Adrenal gland (tissue), 5 donors: ENCODE results near the gene VSX1.

Source experiments
- POLR2A ChIP-seq, 2 donors: fragments of 450-650 bp; IDR thresholded peaks; one replicate each; pipeline ENCODE4 v1.6.1; 2017; ENCODE audit warnings: antibody characterized with exemption in 2 of 2, mild to moderate bottlenecking in 2 of 2, moderate library complexity in 1 of 2
- TF ChIP-seq, protein P1 (sequence below), 6 experiments: fragments of 450-650 bp in 4 of 6; fragments of 200-600 bp in 2 of 6; sonication (generic) in 1 of 6; IDR thresholded peaks; 1 replicate in 5 of 6; 2 replicates in 1 of 6; pipeline versions ENCODE4 v1.5.1 to v1.8.0; 2016 to 2021; ENCODE audit warnings: antibody characterized with exemption in 6 of 6, mild to moderate bottlenecking in 2 of 6, moderate library complexity in 1 of 6
- donor health status: DM: no; HTN: no; CAD: no.

DNA sequence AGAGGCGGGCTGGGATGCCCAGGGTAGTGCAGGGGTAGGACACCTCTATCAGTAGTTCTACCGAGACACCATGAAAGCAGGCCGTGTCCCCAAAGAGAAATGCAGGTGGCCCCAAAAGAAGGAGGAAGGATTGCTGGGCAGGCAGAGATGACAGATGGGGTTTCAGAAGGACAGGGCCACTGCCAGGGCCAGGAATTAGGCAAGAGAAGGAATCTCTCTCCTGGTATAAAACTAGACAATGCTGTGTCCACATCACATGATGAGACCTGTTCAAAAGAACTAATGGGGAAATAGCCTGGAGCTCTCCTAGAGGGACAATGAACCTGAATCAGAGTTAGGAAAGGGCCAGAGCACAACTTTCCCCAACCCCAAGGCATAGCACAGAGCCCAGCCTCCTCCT lies 21.6 kb upstream of the VSX1 start:
- TF ChIP-seq, protein P1, sequence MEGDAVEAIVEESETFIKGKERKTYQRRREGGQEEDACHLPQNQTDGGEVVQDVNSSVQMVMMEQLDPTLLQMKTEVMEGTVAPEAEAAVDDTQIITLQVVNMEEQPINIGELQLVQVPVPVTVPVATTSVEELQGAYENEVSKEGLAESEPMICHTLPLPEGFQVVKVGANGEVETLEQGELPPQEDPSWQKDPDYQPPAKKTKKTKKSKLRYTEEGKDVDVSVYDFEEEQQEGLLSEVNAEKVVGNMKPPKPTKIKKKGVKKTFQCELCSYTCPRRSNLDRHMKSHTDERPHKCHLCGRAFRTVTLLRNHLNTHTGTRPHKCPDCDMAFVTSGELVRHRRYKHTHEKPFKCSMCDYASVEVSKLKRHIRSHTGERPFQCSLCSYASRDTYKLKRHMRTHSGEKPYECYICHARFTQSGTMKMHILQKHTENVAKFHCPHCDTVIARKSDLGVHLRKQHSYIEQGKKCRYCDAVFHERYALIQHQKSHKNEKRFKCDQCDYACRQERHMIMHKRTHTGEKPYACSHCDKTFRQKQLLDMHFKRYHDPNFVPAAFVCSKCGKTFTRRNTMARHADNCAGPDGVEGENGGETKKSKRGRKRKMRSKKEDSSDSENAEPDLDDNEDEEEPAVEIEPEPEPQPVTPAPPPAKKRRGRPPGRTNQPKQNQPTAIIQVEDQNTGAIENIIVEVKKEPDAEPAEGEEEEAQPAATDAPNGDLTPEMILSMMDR (IDR thresholded peaks at IDR 0.05), result no peak
- no peak for TF ChIP-seq POLR2A (IDR thresholded peaks at IDR 0.05)
